Measurements from ENCODE around the gene DCP2. TPM values are rescaled to one million over a fixed set of nuclear protein-coding genes. Genes with fewer than 3 reads are reported as not detected.

DCP2 gene
- total RNA-seq (10 to 100 TPM; 68.6 to 88.5 (median 71.9) TPM), total RNA-seq (75.7 to 233 (median 148) reads per million in 29 experiments)
- 88.0 TPM for total RNA-seq (2013)

DNA sequence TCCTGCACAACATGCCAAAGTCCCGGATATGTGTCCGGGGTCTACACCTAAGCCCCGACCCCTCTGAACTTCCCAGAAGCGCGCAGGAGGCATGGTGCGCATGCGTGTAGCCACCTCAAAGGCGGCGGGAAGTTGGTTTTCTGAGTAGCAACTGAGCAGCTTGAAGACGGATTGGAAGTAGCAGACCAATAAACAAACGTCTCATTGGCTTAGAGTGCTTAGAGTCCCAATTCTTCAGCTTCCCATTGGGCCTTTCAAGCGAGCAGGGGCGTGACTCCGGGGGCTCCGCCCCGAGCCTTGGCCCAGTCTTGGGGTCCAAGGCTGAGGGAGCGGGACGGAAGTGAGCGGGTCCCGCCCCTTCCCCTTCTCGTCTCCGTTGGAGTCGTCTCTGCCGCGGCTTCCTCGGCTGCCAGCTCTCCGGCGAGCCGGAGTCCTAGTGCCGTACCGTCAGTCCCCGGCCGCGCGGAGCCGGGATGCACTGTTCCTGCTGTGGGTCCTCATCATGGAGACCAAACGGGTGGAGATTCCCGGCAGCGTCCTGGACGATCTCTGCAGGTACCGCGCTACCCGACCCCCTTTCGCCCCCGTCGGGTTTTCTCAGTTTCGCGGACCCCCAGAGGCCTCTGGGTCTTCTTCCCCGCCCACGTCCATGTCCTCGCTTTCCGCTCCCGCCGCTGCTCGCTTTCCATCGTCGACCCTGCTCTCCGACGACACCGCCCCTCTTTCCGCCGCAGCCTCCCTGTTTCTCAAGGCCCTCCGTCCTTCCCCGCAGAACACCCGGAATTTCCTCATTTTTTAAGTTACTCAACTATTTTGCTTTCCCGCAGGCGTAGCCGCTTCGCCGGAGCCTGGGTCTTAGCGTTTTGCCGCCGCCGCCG, at the start of gene DCP2:
Gene DCP2 (plus strand): TSS at position 367 of the 878 bp plus-strand sequence. CDS start 136 bp downstream, at position 503.
- Histone ChIP-seq H3K4me1 (ENCODE audit: control insufficient read depth in 1 of 2, extremely low read depth in 1 of 2, insufficient read depth in 2 of 2, low read length in 2 of 2) (peaks cover 16 to 25% of the 10 kb centered on the region in 2 experiments), H3K9me3 (no peaks in the 10 kb centered on the region), H3K4me3 (ENCODE audit: control insufficient read depth in 1 of 2, extremely low read depth in 1 of 2, low read length in 1 of 2) (peak within 1 kb of the TSS; percentile 94 to 99), H3K27me3 (replicated peaks in 1 of 2; ENCODE audit: control insufficient read depth in 2 of 2, extremely low read depth in 1 of 2, insufficient read depth in 2 of 2, low read length in 1 of 2) (no peaks in the 10 kb centered on the region), H3K36me3 (ENCODE audit: control insufficient read depth in 2 of 2, extremely low read depth in 1 of 2, insufficient read depth in 1 of 2, low read length in 1 of 2) (peaks cover 0 to under 1% of the 10 kb centered on the region in 2 donors), H3K27ac (ENCODE audit: low read length) (peak within 1 kb of the TSS; percentile 78)
- peaks cover 45 to 56% (median 50%) of the 10 kb centered on the region in 3 donors for H3K4me1 Mint-ChIP-seq
- H3K27me3 Mint-ChIP-seq: no peaks in the 10 kb centered on the region
- H3K27ac Mint-ChIP-seq: peak within 1 kb of the TSS; percentile 96 to 97
- ATAC-seq (replicated peaks in 1 of 4) (peak; percentile 95 to 97 (median 96)), DNase-seq (peak; percentile 91 to 98 (median 95))
- ChIA-PET CTCF (interaction anchor here (0.5 to 2.0 kb wide), 21 partner anchors 9 to 636 kb away, joined by 3 to 25 read pairs (median 4); partner anchors contain the start of genes REEP5 (in 1 of the 2), SRP19 (in 1 of the 2) and YTHDC2 (in 1 of the 2)), POLR2A (interaction anchor here (0.5 to 1.2 kb wide), 10 partner anchors 9 to 199 kb away, joined by 3 to 13 read pairs (median 4); partner anchors contain the start of gene SRP19 (in 1 of the 2))
- WGBS (ENCODE audit: insufficient coverage): under 1% methylated on average over 70 of the region's 75 CpGs
- H3K9me3 Mint-ChIP-seq: no peaks in the 10 kb centered on the region
- H3K36me3 Mint-ChIP-seq: peaks cover 4% of the 10 kb centered on the region
- H3K4me3 Mint-ChIP-seq: peak within 1 kb of the TSS; percentile 95 to 99 (median 97)

DNA sequence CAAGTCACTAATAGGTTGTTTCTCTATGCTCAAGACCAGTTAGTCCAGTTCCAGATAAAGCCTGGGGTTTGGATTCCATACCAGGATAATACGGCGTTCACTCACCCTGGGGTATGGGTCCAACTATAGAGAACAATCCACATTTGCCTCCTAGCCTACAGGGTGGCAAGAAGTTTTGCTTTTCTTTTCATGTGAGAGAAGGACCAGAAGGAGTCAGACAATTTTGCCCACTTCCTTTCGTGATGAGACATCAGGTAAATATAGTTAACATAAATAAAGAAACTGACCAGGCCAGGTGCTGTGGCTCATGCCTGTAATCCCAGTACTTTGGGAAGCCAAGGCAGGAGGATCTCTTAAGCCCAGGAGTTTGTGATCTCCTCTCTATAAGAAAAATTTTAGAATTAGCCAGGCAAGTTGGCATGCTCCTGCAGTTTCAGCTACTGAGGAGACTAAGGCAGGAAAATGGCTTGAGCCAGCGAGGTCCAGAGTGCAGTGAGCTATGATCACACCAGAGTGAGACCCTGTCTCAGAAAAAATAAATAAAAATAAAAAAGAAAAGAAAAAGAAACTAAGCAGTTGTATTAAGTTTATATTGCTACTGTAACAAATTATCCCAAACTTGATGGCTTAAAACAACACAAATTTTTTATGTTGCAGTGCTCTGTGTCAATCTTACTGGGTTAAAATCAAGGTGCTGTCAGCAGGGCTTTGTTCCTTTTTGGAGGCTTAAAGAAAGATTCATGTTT, 47.1 kb upstream of the DCP2 start:
- DNase-seq (peak in 1 of 35 experiments; percentile 35), ATAC-seq (replicated peaks in 1 of 4) (peak in 3 of 4 experiments; percentile 11 to 32 (median 27))
- ChIA-PET CTCF (interaction anchor here (0.6 to 1.0 kb wide), 3 partner anchors 30 to 81 kb away, joined by 3 read pairs; no protein-coding TSS in a partner anchor), POLR2A (interaction anchor here in 1 of 2 donors (1.6 kb wide), 1 partner anchor 46 kb away, joined by 3 read pairs; no protein-coding TSS in a partner anchor)
- Mint-ChIP-seq H3K4me1 (peaks cover 43 to 58% (median 57%) of the 10 kb centered on the region in 3 donors), H3K27ac (peak overlapping the region; percentile 89), H3K4me3 (peak overlapping the region; percentile 37 to 50 (median 43)), H3K36me3 (no peaks in the 10 kb centered on the region), H3K9me3 (no peaks in the 10 kb centered on the region), H3K27me3 (no peaks in the 10 kb centered on the region)
- no CpG with 5 or more reads among the region's 4 CpGs for WGBS (ENCODE audit: insufficient coverage)
- H3K27ac ChIP-seq (ENCODE audit: low read length): peak overlapping the region; percentile 49
- no peaks in the 10 kb centered on the region for H3K9me3 ChIP-seq
- H3K27me3 ChIP-seq (replicated peaks in 1 of 2; ENCODE audit: control insufficient read depth in 2 of 2, extremely low read depth in 1 of 2, insufficient read depth in 2 of 2, low read length in 1 of 2): no peaks in the 10 kb centered on the region
- no peaks in the 10 kb centered on the region for H3K36me3 ChIP-seq (ENCODE audit: control insufficient read depth in 2 of 2, extremely low read depth in 1 of 2, insufficient read depth in 1 of 2, low read length in 1 of 2)
- peaks cover 34 to 35% of the 10 kb centered on the region in 2 experiments for H3K4me1 ChIP-seq (ENCODE audit: control insufficient read depth in 1 of 2, extremely low read depth in 1 of 2, insufficient read depth in 2 of 2, low read length in 2 of 2)
- no peak overlapping the region for H3K4me3 ChIP-seq (ENCODE audit: control insufficient read depth in 1 of 2, extremely low read depth in 1 of 2, low read length in 1 of 2)

DNA sequence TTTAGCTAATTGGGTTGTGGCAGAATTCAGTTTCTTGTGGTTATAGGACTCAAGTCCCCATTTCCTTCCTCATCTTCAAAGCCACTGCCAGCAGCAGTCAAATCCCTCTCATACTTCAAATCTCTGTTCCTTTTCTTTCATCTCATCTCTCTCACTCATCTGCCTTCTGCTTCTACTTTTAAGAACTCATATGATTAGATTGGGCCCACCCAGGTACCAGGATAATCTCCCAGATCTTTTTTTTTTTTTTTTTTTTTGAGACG, 46.6 kb upstream of the DCP2 start:
- Histone ChIP-seq H3K27me3 (replicated peaks in 1 of 2; ENCODE audit: control insufficient read depth in 2 of 2, extremely low read depth in 1 of 2, insufficient read depth in 2 of 2, low read length in 1 of 2) (no peaks in the 10 kb centered on the region), H3K36me3 (ENCODE audit: control insufficient read depth in 2 of 2, extremely low read depth in 1 of 2, insufficient read depth in 1 of 2, low read length in 1 of 2) (no peaks in the 10 kb centered on the region), H3K9me3 (no peaks in the 10 kb centered on the region), H3K4me1 (ENCODE audit: control insufficient read depth in 1 of 2, extremely low read depth in 1 of 2, insufficient read depth in 2 of 2, low read length in 2 of 2) (peaks cover 34 to 35% of the 10 kb centered on the region in 2 experiments), H3K4me3 (ENCODE audit: control insufficient read depth in 1 of 2, extremely low read depth in 1 of 2, low read length in 1 of 2) (no peak overlapping the region), H3K27ac (ENCODE audit: low read length) (peak overlapping the region; percentile 49)
- H3K9me3 Mint-ChIP-seq: no peaks in the 10 kb centered on the region
- no peaks in the 10 kb centered on the region for H3K36me3 Mint-ChIP-seq
- DNase-seq: peak in 25 of 35 experiments; percentile 7 to 69 (median 30)
- peak; percentile 82 to 95 (median 90) for ATAC-seq (replicated peaks in 1 of 4)
- no peaks in the 10 kb centered on the region for H3K27me3 Mint-ChIP-seq
- POLR2A ChIA-PET: interaction anchor here in 1 of 2 donors (1.6 kb wide), 1 partner anchor 46 kb away, joined by 3 read pairs; no protein-coding TSS in a partner anchor
- H3K4me1 Mint-ChIP-seq: peaks cover 43 to 57% (median 54%) of the 10 kb centered on the region in 3 donors
- CTCF ChIA-PET: interaction anchor here (0.6 to 1.0 kb wide), 6 partner anchors 31 to 1872 kb away, joined by 3 to 5 read pairs (median 3); no protein-coding TSS in a partner anchor
- H3K4me3 Mint-ChIP-seq: peak overlapping the region; percentile 2 to 37 (median 25)
- peak overlapping the region; percentile 76 for H3K27ac Mint-ChIP-seq
- WGBS (ENCODE audit: insufficient coverage): no CpG with 5 or more reads among the region's 1 CpG

DNA sequence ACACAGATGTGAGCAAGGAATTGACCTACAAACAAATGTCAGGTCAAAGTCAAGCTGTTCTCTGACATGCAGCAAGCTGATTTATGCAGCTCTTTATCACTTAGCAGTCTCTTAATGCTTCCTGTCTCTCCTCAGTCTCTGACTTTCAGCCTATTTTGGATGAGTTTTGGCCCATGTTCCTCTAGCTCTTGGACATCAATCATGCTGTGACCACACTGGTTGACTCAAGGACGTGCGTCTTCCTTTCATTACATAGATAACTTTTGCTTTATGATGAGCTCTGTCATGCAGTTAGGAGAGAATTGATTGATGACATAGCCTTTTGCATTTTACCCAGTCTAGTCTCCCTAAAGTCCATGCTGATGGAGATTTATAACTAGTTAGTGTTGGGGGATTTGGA, 45.1 kb upstream of the DCP2 start:
- no peak for DNase-seq
- Histone ChIP-seq H3K9me3 (no peaks in the 10 kb centered on the region), H3K36me3 (ENCODE audit: control insufficient read depth in 2 of 2, extremely low read depth in 1 of 2, insufficient read depth in 1 of 2, low read length in 1 of 2) (no peaks in the 10 kb centered on the region), H3K4me3 (ENCODE audit: control insufficient read depth in 1 of 2, extremely low read depth in 1 of 2, low read length in 1 of 2) (no peak overlapping the region), H3K27me3 (replicated peaks in 1 of 2; ENCODE audit: control insufficient read depth in 2 of 2, extremely low read depth in 1 of 2, insufficient read depth in 2 of 2, low read length in 1 of 2) (no peaks in the 10 kb centered on the region), H3K4me1 (ENCODE audit: control insufficient read depth in 1 of 2, extremely low read depth in 1 of 2, insufficient read depth in 2 of 2, low read length in 2 of 2) (peaks cover 34 to 35% of the 10 kb centered on the region in 2 experiments), H3K27ac (ENCODE audit: low read length) (no peak overlapping the region)
- Mint-ChIP-seq H3K9me3 (no peaks in the 10 kb centered on the region), H3K4me1 (peaks cover 43 to 57% (median 53%) of the 10 kb centered on the region in 3 donors), H3K36me3 (no peaks in the 10 kb centered on the region), H3K27ac (peak overlapping the region in 1 of 2 donors; percentile 66), H3K27me3 (no peaks in the 10 kb centered on the region), H3K4me3 (no peak overlapping the region)
- no peak for ATAC-seq (replicated peaks in 1 of 4)
- WGBS (ENCODE audit: insufficient coverage): no CpG with 5 or more reads among the region's 2 CpGs
- POLR2A ChIA-PET: interaction anchor here (0.7 to 1.6 kb wide), 2 partner anchors 44 to 48 kb away, joined by 3 read pairs; no protein-coding TSS in a partner anchor
- CTCF ChIA-PET: no interaction called here

DNA sequence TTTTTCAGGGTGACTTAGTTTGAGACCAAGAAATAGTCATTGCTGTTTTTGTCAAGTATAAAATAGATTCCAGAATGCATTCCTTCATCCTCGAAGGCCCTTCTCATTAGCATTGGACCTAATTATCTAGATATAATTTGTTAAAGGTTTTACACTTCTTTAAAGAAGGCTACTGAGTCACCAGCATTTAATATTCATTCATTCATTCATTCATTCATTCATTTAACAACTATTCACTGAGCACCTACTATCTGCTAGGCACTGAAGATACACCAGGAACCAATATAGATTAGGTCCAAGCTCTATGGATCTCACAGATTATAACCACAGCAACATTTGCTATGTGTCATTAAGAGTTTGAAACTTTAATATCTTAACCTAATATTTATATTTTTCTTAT, 43.5 kb upstream of the DCP2 start:
- peaks cover 29 to 31% of the 10 kb centered on the region in 2 experiments for H3K4me1 ChIP-seq (ENCODE audit: control insufficient read depth in 1 of 2, extremely low read depth in 1 of 2, insufficient read depth in 2 of 2, low read length in 2 of 2)
- WGBS (ENCODE audit: insufficient coverage): no CpG with 5 or more reads among the region's 1 CpG
- Mint-ChIP-seq H3K36me3 (no peaks in the 10 kb centered on the region), H3K27me3 (no peaks in the 10 kb centered on the region), H3K9me3 (no peaks in the 10 kb centered on the region), H3K4me1 (peaks cover 34 to 49% (median 41%) of the 10 kb centered on the region in 3 donors), H3K27ac (no peak overlapping the region), H3K4me3 (no peak overlapping the region)
- ChIA-PET POLR2A (no interaction called here), CTCF (interaction anchor here in 1 of 2 donors (0.6 kb wide), 1 partner anchor 1495 kb away, joined by 3 read pairs; no protein-coding TSS in a partner anchor)
- no peak overlapping the region for H3K27ac ChIP-seq (ENCODE audit: low read length)
- H3K4me3 ChIP-seq (ENCODE audit: control insufficient read depth in 1 of 2, extremely low read depth in 1 of 2, low read length in 1 of 2): no peak overlapping the region
- H3K36me3 ChIP-seq (ENCODE audit: control insufficient read depth in 2 of 2, extremely low read depth in 1 of 2, insufficient read depth in 1 of 2, low read length in 1 of 2): no peaks in the 10 kb centered on the region
- ATAC-seq (replicated peaks in 1 of 4) (no peak), DNase-seq (no peak)
- H3K9me3 ChIP-seq: no peaks in the 10 kb centered on the region
- H3K27me3 ChIP-seq (replicated peaks in 1 of 2; ENCODE audit: control insufficient read depth in 2 of 2, extremely low read depth in 1 of 2, insufficient read depth in 2 of 2, low read length in 1 of 2): no peaks in the 10 kb centered on the region
